ENCODE results near the gene ZMIZ1.

- no peak for TF ChIP-seq CTCF (conservative IDR thresholded peaks at IDR 0.05)
- TF ChIP-seq ZFX (IDR thresholded peaks at IDR 0.05), result no peak
Measured at GRCh38 chr10:79145174-79145483, 76.4 kb downstream of the ZMIZ1 start.
